Calu3 (cell line): ENCODE data around the gene PAGE4. TPM values are rescaled to one million over a fixed set of nuclear protein-coding genes. Genes with fewer than 3 reads are reported as not detected.

Experiments used
- BruUV-seq: library from RNA; stranded (reverse); fragments of 400-500 nt; replicated peaks from 2 replicates; lab custom pipeline; 2021; lab: Mats Ljungman, UMichigan
- CTCF ChIA-PET: fragments of 300-600 bp; sonication (Branson Sonifier 250); formaldehyde crosslinking; loops from one replicate; lab custom pipeline; 2022; ENCODE audit warnings: antibody characterized with exemption; lab: Charles Lee
- DNase-seq: peaks from one replicate; pipeline ENCODE4 v3.0.0; 2022
- H3K27ac Mint-ChIP-seq: one replicate; pipeline ENCODE4 v1.8.0; 2022; ENCODE audit warnings: mixed read lengths; ENCODE audit not compliant: unreplicated experiment
- H3K27me3 Mint-ChIP-seq: one replicate; pipeline ENCODE4 v1.8.0; 2022; ENCODE audit warnings: mixed read lengths; ENCODE audit not compliant: unreplicated experiment
- H3K36me3 Mint-ChIP-seq: one replicate; pipeline ENCODE4 v1.8.0; 2022; ENCODE audit warnings: mild to moderate bottlenecking, moderate library complexity, mixed read lengths; ENCODE audit not compliant: insufficient read depth, unreplicated experiment
- H3K4me1 Mint-ChIP-seq: one replicate; pipeline ENCODE4 v1.8.0; 2022; ENCODE audit warnings: mild to moderate bottlenecking, low read depth, mixed read lengths; ENCODE audit not compliant: unreplicated experiment
- H3K4me3 Mint-ChIP-seq: one replicate; pipeline ENCODE4 v1.8.0; 2022; ENCODE audit warnings: mild to moderate bottlenecking, low read depth, moderate library complexity, mixed read lengths; ENCODE audit not compliant: unreplicated experiment
- H3K9me3 Mint-ChIP-seq: one replicate; pipeline ENCODE4 v1.8.0; 2022; ENCODE audit warnings: low read depth, mixed read lengths; ENCODE audit not compliant: unreplicated experiment
- intact Hi-C: fragments of 100-400 bp; cut with micrococcal nuclease; formaldehyde crosslinking; loops from one replicate; pipeline ENCODE4 v1.10.0; 2022; ENCODE audit not compliant: unreplicated experiment
- total RNA-seq: library from RNA; stranded (reverse); gene quantifications from 2 replicates; pipeline ENCODE4 v1.2.3, GENCODE V29; 2022
- TF ChIP-seq, protein P1 (sequence below): fragments of 200-600 bp; IDR thresholded peaks from one replicate; pipeline ENCODE4 v1.8.0; 2022; ENCODE audit warnings: antibody characterized with exemption; ENCODE audit not compliant: unreplicated experiment

The PAGE4 gene
- total RNA-seq, 1 experiment from 2014 or later = not detected

GRCh38 chrX:49845701-49846403, 16.7 kb downstream of the PAGE4 start:
- no peak for DNase-seq
- no peak overlapping the region for H3K4me3 Mint-ChIP-seq
- BruUV-seq = no TSS peak
- CTCF ChIA-PET = no interaction called here
- H3K27me3 Mint-ChIP-seq = peaks cover 55% of the 10 kb centered on the region
- no peak overlapping the region for H3K27ac Mint-ChIP-seq
- TF ChIP-seq, protein P1, sequence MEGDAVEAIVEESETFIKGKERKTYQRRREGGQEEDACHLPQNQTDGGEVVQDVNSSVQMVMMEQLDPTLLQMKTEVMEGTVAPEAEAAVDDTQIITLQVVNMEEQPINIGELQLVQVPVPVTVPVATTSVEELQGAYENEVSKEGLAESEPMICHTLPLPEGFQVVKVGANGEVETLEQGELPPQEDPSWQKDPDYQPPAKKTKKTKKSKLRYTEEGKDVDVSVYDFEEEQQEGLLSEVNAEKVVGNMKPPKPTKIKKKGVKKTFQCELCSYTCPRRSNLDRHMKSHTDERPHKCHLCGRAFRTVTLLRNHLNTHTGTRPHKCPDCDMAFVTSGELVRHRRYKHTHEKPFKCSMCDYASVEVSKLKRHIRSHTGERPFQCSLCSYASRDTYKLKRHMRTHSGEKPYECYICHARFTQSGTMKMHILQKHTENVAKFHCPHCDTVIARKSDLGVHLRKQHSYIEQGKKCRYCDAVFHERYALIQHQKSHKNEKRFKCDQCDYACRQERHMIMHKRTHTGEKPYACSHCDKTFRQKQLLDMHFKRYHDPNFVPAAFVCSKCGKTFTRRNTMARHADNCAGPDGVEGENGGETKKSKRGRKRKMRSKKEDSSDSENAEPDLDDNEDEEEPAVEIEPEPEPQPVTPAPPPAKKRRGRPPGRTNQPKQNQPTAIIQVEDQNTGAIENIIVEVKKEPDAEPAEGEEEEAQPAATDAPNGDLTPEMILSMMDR = no peak
- H3K4me1 Mint-ChIP-seq = no peaks in the 10 kb centered on the region
- H3K36me3 Mint-ChIP-seq = no peaks in the 10 kb centered on the region
- intact Hi-C loops = no loop called here
- H3K9me3 Mint-ChIP-seq = no peaks in the 10 kb centered on the region

- BruUV-seq = no TSS peak
- TF ChIP-seq, protein P1 = no peak
- H3K27ac Mint-ChIP-seq = no peak overlapping the region
- no peaks in the 10 kb centered on the region for H3K9me3 Mint-ChIP-seq
- no peaks in the 10 kb centered on the region for H3K4me1 Mint-ChIP-seq
- DNase-seq = no peak
- no peaks in the 10 kb centered on the region for H3K36me3 Mint-ChIP-seq
- peaks cover 62% of the 10 kb centered on the region for H3K27me3 Mint-ChIP-seq
- H3K4me3 Mint-ChIP-seq = no peak overlapping the region
- intact Hi-C loops = no loop called here
- CTCF ChIA-PET = no interaction called here
These were observed 17.4 kb downstream of the PAGE4 start for GRCh38 chrX:49846522-49846921.

GRCh38 chrX:49848275-49848674, 19.2 kb downstream of the PAGE4 start:
- no peaks in the 10 kb centered on the region for H3K4me1 Mint-ChIP-seq
- intact Hi-C loops = no loop called here
- H3K27me3 Mint-ChIP-seq = peaks cover 78% of the 10 kb centered on the region
- H3K4me3 Mint-ChIP-seq = no peak overlapping the region
- no peak overlapping the region for H3K27ac Mint-ChIP-seq
- BruUV-seq = no TSS peak
- H3K36me3 Mint-ChIP-seq = no peaks in the 10 kb centered on the region
- DNase-seq = no peak
- no peaks in the 10 kb centered on the region for H3K9me3 Mint-ChIP-seq
- CTCF ChIA-PET = interaction anchor here (0.6 kb wide), 1 partner anchor 164 kb away, joined by 4 read pairs; no protein-coding TSS in a partner anchor
- TF ChIP-seq, protein P1 = no peak

GRCh38 chrX:49850028-49850427, 20.9 kb downstream of the PAGE4 start:
- Mint-ChIP-seq H3K36me3 (no peaks in the 10 kb centered on the region), H3K4me3 (no peak overlapping the region), H3K4me1 (no peaks in the 10 kb centered on the region), H3K27me3 (peaks cover 90% of the 10 kb centered on the region), H3K9me3 (no peaks in the 10 kb centered on the region), H3K27ac (no peak overlapping the region)
- TF ChIP-seq, protein P1 = no peak
- intact Hi-C loops = no loop called here
- CTCF ChIA-PET = no interaction called here
- DNase-seq = no peak
- no TSS peak for BruUV-seq
